Posterior cingulate gyrus (tissue), 11 donors: Measurements from ENCODE around the gene IRF3.
A peak's percentile ranks its signal among the peaks of the same experiment; 100 is the strongest.

ENCODE experiments used
- DNase-seq, 10 donors: peaks; one replicate each; pipeline versions ENCODE4 v3.0.0 to v3.0.0-alpha.2; 2020 to 2021; ENCODE audit warnings: mixed read lengths in 3 of 10
- intact Hi-C: fragments of 100-400 bp; cut with DNase I; formaldehyde crosslinking; loops from one replicate; pipeline ENCODE4 v1.15.1; 2023

The IRF3 gene

DNA sequence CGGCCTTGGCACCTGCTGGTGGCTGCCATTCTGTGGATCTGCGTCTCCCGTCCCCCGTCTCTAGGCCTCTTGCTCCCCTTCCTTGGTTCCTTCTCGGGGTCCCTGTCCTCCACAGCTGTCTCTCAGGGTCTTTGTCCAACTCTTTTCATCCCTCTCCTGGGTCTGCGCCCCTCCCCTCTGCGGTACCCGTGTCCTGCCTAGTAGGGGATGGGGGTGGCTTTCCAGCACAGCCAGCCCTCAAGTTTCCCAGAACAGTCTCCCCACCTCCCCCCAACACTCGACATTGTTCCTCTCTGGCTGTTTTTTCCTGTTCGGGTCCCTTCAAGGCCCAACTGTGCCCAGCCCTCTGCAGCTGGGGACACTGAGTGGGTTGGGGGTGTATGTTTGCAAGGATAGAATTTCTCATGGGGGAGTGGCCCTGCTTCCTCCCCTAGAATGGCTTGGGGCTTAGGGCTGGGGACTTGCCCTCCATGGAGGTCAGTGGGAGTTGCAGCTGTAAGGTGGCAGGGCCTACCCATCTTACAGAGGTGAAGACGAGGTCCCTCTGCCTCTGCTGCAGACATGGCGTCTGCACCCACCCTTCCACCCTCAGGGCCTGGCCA, 23.0 kb upstream of the IRF3 start:
- intact Hi-C loops, result no loop called here
- DNase-seq, result no peak

DNA sequence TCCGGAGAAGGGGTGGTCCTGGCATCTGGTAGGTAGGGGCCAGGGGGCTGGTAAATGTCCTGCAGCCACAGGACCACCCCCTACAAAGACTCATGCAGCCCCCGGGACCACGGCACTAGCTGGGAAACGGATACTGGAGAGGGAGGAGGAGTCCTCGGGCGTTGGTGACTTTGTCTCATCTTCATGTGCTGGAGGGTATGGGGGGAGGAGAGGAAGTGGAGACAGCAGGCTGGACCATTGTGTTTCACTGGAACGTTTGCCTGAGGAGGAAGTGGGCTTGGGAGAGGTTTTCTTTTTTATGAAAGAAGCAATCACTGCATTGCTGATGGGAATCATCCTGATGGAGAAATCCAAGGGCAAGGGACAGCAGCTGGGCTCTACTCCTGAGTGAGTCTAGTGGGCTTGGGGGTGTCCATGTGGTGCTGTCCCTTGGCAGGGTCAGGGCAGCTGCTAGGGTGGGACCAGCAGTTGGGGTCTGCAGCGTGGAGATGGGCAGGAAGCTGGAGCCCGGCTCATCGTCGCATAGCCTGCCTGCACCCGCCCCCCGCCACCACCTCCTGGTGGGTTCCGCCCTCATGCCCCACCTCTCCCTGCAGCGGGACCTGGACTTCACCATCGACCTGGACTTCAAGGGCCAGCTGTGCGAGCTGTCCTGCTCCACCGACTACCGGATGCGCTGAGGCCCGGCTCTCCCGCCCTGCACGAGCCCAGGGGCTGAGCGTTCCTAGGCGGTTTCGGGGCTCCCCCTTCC, 22.1 kb upstream of the IRF3 start:
- intact Hi-C loops, result no loop called here
- peak in 1 of 10 donors; percentile 74 for DNase-seq

DNA sequence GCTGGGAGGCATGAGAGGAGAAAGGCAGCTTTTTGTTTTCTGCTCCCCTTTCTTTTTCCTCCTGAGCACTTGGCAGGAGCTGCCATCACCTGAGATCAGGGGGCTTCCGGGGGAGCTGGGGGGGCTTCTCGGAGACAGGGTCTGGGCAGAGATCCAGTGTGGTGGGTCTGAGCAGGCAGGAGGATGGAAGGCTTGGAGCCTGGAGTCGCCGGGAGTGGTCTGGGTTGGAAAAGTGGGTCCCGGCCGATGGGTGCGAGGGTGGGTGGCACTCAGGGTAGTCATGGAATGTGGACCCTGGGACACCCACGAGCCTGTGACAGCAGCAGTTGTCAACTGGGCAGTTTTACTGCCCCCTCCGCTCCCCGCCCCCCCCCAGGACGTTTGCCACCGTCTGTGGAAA, 21.5 kb upstream of the IRF3 start:
- peak in 1 of 10 donors; percentile 62 for DNase-seq
- intact Hi-C loops, result no loop called here

DNA sequence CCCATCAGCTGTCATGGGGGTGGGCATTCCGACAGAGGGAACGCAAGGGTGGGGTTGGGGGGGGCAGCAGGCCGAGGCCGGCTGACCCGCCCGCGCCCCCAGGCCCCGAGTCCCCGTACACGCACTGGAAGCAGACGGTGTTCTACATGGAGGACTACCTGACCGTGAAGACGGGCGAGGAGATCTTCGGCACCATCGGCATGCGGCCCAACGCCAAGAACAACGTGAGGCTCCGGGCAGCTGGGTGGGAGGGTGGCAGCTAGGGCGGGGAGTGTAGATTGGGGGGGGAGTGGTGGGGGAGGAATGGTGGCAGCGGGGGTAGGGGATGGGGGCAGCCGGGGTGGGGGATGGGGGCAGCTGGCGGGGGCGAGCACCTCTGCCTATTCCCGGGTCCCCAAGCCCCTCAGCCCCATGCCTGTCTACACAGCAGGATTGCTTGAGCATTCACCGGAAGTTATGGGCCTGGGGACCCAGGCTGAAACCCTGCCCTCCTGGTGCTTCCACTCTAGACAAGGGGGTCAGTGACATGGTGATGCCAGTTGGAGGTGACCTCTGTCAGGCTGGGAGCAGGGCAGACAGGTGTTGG, 20.9 kb upstream of the IRF3 start:
- peak in 1 of 10 donors; percentile 78 for DNase-seq

DNA sequence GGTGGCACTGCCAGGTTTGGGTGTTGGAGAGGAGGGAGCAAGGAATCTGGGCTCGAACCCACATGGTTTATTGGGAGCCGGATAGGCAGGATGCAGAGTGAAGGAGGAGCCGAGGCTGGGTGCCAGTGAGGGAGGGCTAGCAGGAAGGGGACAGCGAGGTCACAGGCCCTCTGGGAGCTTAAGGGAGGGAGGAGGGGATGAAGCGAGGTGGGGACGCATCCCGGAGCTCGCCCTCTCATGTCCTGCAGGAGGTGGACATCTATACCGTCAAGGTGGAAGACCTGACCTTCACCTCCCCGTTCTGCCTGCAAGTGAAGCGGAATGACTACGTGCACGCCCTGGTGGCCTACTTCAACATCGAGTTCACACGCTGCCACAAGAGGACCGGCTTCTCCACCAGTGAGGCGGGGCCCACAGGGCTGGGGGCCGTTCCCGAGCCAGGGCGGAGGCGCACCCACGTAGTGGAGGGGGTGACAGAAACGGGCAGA, 20.2 kb upstream of the IRF3 start:
- intact Hi-C loops, result no loop called here
- peak in 1 of 10 donors; percentile 72 for DNase-seq

More for the DNA sequence above, 20.9 kb upstream of the IRF3 start:
- intact Hi-C loops, result no loop called here

DNA sequence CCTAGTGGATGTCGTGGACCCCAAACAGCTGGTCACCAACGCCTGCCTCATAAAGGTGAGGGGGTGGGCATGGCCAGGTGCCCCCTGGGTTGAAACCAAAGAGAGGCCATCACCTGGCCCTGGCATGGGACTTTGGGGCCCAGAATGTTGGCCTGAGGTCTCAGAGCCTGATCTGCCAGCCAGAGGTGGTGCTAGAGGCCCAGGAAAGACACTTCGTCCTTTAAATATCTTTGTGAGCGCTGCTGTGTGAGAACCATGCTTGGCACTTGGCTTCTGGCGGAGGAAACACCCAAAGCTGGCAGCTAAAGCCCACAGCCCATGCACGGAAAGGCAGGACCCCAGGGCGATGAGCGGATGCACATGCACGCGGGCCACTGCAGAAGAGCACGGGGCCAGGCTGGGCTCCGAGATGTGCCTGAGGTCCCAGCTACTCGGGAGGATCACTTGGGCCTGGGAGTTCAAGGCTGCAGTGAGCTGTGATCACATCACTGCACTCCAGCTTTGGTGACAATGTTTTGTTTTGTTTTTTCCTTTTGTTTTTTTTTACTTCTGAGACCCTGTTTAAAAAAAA, 19.4 kb upstream of the IRF3 start:
- intact Hi-C loops, result no loop called here
- DNase-seq, result no peak

DNA sequence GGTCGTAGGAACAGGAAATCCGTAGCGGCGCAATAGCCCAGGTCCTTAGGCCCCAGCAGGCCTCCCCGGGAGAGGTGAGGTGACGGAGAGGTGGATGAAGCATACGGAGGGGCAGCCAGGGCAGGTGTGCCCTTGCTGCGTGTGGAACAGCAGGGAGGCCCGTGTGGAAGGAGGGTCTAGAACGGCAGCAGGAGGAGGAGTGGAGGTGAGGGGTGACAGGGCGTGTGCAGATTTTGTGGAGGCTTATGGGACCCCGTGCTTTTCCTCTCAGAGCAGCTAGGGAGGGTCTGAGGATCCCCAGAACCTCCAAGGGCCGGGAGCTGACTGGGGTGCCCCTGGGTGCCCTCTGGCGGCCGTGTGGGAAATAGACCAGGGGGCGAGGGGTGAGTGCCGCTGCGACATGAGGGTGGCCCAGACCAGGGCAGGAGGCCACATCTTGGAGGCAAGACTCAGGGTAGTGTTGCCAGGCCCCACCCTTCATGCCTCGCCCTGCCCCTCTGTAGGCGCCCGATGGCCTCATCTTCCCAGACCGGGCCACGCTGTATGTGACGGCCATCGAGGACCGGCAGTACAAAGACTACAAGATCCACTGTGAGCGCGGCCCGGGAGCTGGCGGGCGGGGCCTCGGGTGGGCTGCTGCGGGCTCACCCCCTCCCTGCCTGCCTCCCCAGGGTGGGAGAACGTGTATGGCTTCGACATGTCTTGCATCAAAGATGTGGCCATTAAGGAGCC, 18.8 kb upstream of the IRF3 start:
- intact Hi-C loops, result no loop called here
- no peak for DNase-seq

DNA sequence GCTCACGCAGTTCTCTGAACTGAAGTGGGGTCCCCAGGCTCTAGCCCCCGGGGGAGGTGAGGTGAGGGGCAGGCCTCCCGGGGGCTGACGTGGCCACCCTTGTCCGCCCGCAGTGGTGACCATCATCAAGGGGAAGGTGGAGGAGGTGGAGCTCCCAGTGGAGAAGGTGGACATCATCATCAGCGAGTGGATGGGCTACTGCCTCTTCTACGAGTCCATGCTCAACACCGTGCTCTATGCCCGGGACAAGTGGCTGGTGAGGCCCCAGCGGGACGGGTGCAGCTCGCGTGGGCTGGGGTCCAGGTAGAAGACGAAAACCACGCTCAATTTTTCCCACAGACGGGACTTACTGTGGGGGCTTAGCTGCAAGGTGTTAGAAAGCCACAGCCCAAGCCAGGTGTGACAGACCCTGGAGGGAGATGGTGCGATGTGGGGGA, 18.2 kb upstream of the IRF3 start:
- intact Hi-C loops, result no loop called here
- DNase-seq, result no peak

DNA sequence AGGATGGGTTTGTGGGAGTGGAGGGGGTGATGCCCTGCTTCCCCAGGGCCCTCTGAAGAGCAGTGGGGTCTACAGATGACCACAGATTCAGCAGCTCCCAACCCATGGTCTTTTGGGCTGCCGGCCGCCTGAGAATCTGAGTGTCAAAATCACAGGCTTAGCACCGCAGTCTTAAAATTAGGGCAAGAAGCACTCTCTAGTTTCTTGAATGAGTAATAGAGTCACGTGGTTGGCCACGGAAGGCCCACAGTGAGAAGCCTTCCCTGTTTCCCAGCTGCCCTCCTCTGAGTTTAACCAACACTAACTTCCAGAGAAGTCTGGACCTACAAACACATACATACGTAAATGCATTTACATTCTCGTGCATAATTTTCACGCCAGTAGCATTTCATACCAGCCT, 16.6 kb upstream of the IRF3 start:
- intact Hi-C loops, result no loop called here
- peak in 1 of 10 donors; percentile 26 for DNase-seq

DNA sequence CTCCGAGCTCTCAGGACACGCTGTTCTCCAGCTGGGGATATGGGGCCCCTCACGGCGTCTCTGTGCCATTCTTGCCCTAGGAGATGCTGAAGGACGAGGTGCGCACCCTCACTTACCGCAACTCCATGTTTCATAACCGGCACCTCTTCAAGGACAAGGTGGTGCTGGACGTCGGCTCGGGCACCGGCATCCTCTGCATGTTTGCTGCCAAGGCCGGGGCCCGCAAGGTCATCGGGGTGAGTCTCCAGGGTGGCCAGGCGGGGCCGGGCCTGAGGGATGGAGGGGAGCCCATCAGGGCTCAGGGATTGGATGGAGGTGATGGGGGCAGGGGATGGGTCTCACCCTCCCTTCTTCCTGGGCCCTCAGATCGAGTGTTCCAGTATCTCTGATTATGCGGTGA, 16.2 kb upstream of the IRF3 start:
- intact Hi-C loops, result no loop called here
- DNase-seq, result peak in 1 of 10 donors; percentile 72

DNA sequence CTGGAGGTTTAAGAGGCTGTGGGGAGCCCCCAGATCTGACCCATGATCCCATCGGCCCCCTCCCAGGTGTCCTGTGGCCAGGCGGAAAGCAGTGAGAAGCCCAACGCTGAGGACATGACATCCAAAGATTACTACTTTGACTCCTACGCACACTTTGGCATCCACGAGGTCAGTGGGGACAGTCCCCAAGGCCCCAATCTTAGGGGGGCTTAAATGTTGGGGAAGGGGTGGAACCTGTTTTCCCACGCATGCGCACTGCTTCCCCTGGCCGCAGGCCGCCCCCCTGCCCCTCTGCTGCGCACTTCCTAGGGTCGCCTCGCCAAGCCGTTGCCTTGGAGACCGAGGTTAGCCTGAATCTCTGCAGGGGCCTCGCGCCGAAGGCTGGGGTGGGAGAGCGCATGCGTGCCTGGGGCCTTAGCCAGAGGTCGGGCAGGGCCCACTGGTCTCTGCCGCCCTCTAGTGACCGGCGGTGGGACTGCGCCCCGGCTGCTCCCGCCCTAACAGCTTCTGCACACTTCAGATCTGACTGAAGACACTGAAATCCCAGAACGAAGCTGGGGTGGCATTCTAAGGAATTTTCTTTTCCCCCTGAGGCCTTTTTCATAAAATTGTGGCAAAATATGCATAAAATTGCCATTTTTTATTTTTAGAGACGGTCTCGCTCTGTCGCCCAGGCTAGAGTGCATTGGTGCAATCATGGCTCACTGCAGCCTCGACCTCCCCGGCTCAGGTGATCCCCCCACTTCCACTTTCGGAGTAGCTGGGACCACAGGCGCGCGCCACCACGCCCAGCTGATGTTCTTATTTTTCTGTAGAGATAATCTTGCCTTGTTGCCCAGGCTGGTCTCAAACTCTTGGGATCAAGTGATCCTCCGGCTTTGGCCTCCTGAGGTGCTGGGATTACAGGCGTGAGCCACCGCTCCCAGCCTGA, 15.0 kb upstream of the IRF3 start:
- intact Hi-C loops, result no loop called here
- DNase-seq, result peak; percentile 86 to 98 (median 93)

DNA sequence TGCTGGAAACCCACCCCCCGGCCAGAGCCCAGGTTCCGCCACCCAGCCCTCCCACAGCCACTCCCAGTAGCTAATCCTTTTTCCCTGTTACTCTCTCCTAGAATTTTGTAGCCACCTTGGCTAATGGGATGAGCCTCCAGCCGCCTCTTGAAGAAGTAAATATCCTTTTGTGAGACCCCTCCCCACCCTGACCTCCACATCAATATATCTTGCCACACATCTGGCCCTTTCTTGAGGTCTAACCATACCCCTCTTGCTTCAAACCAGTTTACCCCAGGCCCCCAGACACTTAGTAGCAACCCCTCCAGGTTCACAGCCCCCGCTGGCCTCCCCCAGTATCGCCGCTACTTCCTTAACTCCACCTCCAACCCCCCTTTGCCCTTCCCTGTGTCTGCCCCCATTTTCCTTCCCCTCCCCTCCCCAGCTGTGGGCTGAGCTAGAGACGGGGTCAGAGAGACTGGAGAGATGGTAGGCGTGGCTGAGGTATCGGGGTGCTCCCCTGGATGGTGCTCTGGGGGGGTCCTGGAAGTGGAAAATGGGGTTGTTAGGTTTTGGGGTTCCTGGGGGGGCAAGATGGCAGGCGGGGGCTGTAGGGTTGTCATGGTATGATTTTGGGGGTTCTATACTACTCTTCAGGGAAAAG, 14.2 kb upstream of the IRF3 start:
- intact Hi-C loops, result loop anchor here (5.0 kb wide), 2 partner anchors 38 to 88 kb away; partner anchors contain the start of genes PRR12, RRAS and SCAF1

DNA sequence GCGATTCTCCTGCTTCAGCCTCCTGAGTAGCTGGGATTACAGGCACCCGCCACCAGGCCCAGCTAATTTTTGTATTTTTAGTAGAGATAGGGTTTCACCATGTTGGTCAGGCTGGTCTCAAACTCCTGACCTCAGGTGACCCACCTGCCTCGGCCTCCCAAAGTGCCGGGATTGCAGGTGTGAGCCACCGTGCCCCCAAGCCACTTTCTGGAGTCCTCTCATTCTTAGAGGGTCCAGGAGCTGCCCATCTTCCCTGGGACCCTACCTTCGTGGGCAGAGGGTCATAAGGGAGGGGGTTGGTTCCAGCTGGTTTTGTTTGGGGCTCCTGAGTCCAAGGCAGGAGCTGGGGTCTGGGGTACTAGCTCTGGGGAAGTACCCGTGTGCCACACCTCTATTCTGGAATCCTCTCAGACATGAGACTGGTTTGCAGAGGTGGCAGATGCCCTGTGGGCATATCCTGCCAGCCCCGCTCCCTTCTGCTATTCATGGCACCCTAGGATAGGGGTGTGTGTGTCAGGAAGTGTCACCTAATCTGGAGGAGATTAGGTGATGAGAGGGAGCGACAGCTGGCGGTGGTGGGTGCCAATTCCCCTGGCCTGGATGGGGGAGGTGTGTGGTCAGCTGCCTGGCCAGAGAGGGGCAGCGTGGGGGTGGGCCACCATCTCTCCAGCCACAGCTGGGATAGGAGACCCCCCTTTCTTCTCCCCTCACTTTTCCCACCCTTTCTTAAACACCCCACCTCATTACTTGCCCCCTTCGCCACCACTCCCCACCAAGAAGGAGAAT, 13.5 kb upstream of the IRF3 start:
- intact Hi-C loops, result loop anchor here (5.0 kb wide), 2 partner anchors 37 to 87 kb away; partner anchors contain the start of genes PRR12, RRAS and SCAF1
- DNase-seq, result no peak

More for the DNA sequence above, 14.2 kb upstream of the IRF3 start:
- DNase-seq, result no peak

DNA sequence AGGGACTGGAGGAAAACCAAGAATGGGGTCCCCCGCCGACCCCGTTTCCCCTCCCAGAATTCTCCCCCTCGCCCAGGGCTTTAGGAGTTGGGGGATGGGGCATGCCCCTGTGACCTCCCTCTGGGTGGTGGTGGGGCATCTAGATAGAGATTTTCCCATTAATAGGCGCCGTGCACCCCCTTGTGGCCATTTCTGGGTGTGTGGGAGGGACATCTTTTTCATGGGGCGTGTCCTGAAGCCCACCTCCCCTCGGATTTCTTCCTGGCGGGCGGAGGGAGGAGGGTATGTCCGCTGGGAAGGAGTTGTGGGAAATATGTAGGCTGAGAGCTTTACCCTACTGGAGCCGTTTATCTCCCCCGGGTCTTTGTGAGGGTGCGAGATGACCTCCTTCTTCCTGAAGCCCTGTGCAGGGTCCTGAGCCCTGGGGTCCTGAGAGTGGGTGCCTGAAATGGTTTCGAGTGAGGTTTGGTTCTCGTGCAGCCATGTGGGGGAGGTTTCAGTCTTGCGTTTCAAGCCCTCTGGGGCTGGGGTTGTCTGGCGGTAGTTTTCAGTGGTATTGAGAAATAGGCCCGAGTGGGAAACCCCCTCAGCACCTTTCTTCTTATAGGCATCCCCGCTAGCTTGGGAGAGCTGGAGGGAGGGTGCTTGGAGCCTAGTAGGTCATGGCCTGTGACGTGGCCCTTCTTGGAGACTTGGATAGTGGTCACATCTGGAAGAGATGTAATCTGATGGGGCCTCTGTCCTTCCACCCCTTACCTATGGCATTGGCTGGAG, 12.4 kb upstream of the IRF3 start:
- peak in 7 of 10 donors; percentile 64 to 94 (median 68) for DNase-seq
- intact Hi-C loops, result loop anchor here (5.0 kb wide), 2 partner anchors 36 to 86 kb away; partner anchors contain the start of genes PRR12, RRAS and SCAF1

DNA sequence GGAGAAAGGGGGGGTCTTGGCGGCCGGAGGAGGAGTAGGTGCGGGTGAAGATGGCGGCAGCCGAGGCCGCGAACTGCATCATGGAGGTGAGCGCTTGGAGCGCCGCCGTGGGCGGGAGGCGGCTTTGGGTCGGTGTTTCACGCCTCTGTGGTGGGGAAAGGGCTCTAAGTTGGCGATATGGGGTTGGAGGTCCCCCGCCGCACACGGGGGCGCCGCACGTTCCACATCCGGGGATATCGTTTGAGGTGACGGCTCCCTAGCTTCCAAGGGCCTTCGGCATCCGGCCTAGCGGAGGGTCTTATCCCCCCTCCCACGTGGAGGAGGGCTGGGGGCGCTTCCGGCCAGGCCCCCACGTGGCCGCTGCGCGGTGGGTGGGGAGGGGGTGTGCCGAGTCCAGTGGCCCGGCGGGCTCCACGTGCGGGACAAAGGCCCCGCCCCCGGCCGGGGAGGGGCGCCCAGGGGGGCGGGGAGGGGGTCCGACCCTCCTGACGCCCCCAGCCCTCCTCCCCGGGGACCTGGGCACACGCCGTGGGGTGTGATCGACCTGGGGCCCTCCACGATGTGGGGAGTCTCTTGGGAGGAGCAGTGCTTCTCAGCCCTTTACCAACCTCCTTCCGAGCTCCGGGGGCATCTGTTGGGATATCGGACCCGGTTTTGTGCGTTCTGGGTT, 11.7 kb upstream of the IRF3 start, which contains the start of gene PRMT1:
Gene PRMT1, plus strand, starts transcription at position 41 of the 670 bp plus-strand sequence. Its CDS starts 10 bp downstream, at position 51.
- peak in 2 of 10 donors; percentile 32 to 86 for DNase-seq
- intact Hi-C loops, result loop anchor here (5.0 kb wide), 2 partner anchors 35 to 85 kb away; partner anchors contain the start of genes PRR12, RRAS and SCAF1

DNA sequence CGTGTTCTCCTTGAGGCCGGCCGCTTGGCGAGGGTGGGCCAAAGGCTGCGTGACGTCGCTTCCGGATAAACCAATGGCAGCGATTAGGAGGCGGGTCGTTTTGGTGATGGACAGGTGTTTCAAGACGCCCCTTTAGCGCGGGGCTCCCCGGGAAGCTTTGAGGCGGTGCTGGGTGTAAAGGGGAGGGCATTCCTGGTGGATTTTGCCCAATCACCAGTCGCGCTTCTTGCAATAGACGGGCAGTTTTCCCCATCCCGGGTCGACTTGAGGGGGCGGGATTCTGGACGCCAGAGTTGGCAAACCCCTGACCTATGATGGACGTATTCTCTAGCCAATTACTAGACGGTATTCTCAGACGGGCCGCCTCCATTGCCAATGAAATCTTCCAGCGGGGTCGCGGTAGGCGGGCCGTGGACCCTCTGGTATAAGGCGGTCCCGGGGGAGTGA, 11.2 kb upstream of the IRF3 start:
- intact Hi-C loops, result loop anchor here (5.0 kb wide), 2 partner anchors 35 to 85 kb away; partner anchors contain the start of genes PRR12, RRAS and SCAF1

More for the DNA sequence above, 11.2 kb upstream of the IRF3 start:
- peak; percentile 99 to 100 (median 100) for DNase-seq
